ENCODE measurements around the gene GAB1. TPM values are rescaled to one million over a fixed set of nuclear protein-coding genes. Genes with fewer than 3 reads are reported as not detected.

The GAB1 gene
- total RNA-seq, 1 donor from 2014 or later, result 29.0 TPM

DNA sequence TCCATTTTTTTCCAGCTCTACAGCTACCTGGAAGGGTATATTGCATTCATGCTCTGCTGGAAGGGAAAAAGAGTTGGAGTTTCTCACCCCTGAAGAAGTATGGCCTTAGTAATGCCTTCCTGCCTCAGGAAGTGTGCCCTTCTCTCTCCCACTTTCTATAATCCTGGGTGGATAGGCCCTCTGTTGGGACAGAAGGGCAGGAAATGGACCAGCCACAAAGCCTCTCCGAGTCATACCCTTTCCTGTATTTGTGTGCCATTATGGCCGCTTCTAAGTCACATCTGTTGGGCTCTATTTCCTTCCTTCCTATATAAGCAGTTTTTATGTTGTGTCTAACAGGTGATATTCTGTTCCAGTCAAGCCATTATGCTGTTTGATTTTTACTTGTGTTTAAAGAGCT, 102.0 kb downstream of the GAB1 start:
- no peaks in the 10 kb centered on the region for H3K4me1 ChIP-seq
- TF ChIP-seq POLR2A (IDR thresholded peaks at IDR 0.05), result no peak
- no peak for TF ChIP-seq POLR2AphosphoS5 (IDR thresholded peaks at IDR 0.05; ENCODE audit: insufficient read depth in 1 of 2, low read depth in 1 of 2)
- TF ChIP-seq, protein P1, sequence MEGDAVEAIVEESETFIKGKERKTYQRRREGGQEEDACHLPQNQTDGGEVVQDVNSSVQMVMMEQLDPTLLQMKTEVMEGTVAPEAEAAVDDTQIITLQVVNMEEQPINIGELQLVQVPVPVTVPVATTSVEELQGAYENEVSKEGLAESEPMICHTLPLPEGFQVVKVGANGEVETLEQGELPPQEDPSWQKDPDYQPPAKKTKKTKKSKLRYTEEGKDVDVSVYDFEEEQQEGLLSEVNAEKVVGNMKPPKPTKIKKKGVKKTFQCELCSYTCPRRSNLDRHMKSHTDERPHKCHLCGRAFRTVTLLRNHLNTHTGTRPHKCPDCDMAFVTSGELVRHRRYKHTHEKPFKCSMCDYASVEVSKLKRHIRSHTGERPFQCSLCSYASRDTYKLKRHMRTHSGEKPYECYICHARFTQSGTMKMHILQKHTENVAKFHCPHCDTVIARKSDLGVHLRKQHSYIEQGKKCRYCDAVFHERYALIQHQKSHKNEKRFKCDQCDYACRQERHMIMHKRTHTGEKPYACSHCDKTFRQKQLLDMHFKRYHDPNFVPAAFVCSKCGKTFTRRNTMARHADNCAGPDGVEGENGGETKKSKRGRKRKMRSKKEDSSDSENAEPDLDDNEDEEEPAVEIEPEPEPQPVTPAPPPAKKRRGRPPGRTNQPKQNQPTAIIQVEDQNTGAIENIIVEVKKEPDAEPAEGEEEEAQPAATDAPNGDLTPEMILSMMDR (IDR thresholded peaks at IDR 0.05), result no peak
- no peak for DNase-seq (ENCODE audit: extremely low spot score in 2 of 2)
- H3K27me3 ChIP-seq, result no peaks in the 10 kb centered on the region
- no peaks in the 10 kb centered on the region for H3K9me3 ChIP-seq
- intact Hi-C loops (cut with DNase I), result no loop called here
- no peak overlapping the region for H3K4me3 ChIP-seq
- H3K36me3 ChIP-seq, result no peaks in the 10 kb centered on the region
- H3K27ac ChIP-seq, result no peak overlapping the region

GRCh38 chr4:143441109-143441508, 104.4 kb downstream of the GAB1 start:
- intact Hi-C loops (cut with DNase I), result no loop called here
- TF ChIP-seq POLR2A (IDR thresholded peaks at IDR 0.05) (no peak), POLR2AphosphoS5 (IDR thresholded peaks at IDR 0.05; ENCODE audit: insufficient read depth in 1 of 2, low read depth in 1 of 2) (no peak)
- TF ChIP-seq, protein P1 (IDR thresholded peaks at IDR 0.05), result no peak
- no peaks in the 10 kb centered on the region for H3K27me3 ChIP-seq
- no peaks in the 10 kb centered on the region for H3K36me3 ChIP-seq
- no peak for DNase-seq (ENCODE audit: extremely low spot score in 2 of 2)
- no peaks in the 10 kb centered on the region for H3K9me3 ChIP-seq
- H3K27ac ChIP-seq, result no peak overlapping the region
- H3K4me1 ChIP-seq, result no peaks in the 10 kb centered on the region
- no peak overlapping the region for H3K4me3 ChIP-seq

- intact Hi-C loops (cut with DNase I), result no loop called here
- Histone ChIP-seq H3K4me1 (no peaks in the 10 kb centered on the region), H3K27ac (no peak overlapping the region), H3K4me3 (no peak overlapping the region), H3K36me3 (no peaks in the 10 kb centered on the region), H3K9me3 (no peaks in the 10 kb centered on the region), H3K27me3 (no peaks in the 10 kb centered on the region)
- TF ChIP-seq POLR2AphosphoS5 (IDR thresholded peaks at IDR 0.05; ENCODE audit: insufficient read depth in 1 of 2, low read depth in 1 of 2), result no peak
- TF ChIP-seq, protein P1 (IDR thresholded peaks at IDR 0.05), result no peak
- no peak for TF ChIP-seq POLR2A (IDR thresholded peaks at IDR 0.05)
- DNase-seq (ENCODE audit: extremely low spot score in 2 of 2), result no peak
Measured at GRCh38 chr4:143441678-143442077, 105.0 kb downstream of the GAB1 start.

- DNase-seq (ENCODE audit: extremely low spot score in 2 of 2), result no peak
- intact Hi-C loops (cut with DNase I), result no loop called here
- Histone ChIP-seq H3K9me3 (no peaks in the 10 kb centered on the region), H3K4me1 (no peaks in the 10 kb centered on the region), H3K4me3 (no peak overlapping the region), H3K27me3 (no peaks in the 10 kb centered on the region), H3K27ac (no peak overlapping the region), H3K36me3 (no peaks in the 10 kb centered on the region)
- TF ChIP-seq POLR2A (IDR thresholded peaks at IDR 0.05) (no peak), POLR2AphosphoS5 (IDR thresholded peaks at IDR 0.05; ENCODE audit: insufficient read depth in 1 of 2, low read depth in 1 of 2) (no peak)
- TF ChIP-seq, protein P1 (IDR thresholded peaks at IDR 0.05), result no peak
Measured at GRCh38 chr4:143443728-143444127, 107.1 kb downstream of the GAB1 start.

GRCh38 chr4:143451186-143451585, 114.5 kb downstream of the GAB1 start:
- H3K4me1 ChIP-seq, result no peaks in the 10 kb centered on the region
- H3K4me3 ChIP-seq, result no peak overlapping the region
- no peaks in the 10 kb centered on the region for H3K9me3 ChIP-seq
- no peak for DNase-seq (ENCODE audit: extremely low spot score in 2 of 2)
- H3K36me3 ChIP-seq, result no peaks in the 10 kb centered on the region
- intact Hi-C loops (cut with DNase I), result no loop called here
- H3K27ac ChIP-seq, result no peak overlapping the region
- TF ChIP-seq POLR2A (IDR thresholded peaks at IDR 0.05) (no peak), POLR2AphosphoS5 (IDR thresholded peaks at IDR 0.05; ENCODE audit: insufficient read depth in 1 of 2, low read depth in 1 of 2) (no peak)
- TF ChIP-seq, protein P1 (IDR thresholded peaks at IDR 0.05), result no peak
- H3K27me3 ChIP-seq, result no peaks in the 10 kb centered on the region

Measured in vagina (tissue), 2 donors.